ENCODE results near the gene NCKAP5L.

DNA sequence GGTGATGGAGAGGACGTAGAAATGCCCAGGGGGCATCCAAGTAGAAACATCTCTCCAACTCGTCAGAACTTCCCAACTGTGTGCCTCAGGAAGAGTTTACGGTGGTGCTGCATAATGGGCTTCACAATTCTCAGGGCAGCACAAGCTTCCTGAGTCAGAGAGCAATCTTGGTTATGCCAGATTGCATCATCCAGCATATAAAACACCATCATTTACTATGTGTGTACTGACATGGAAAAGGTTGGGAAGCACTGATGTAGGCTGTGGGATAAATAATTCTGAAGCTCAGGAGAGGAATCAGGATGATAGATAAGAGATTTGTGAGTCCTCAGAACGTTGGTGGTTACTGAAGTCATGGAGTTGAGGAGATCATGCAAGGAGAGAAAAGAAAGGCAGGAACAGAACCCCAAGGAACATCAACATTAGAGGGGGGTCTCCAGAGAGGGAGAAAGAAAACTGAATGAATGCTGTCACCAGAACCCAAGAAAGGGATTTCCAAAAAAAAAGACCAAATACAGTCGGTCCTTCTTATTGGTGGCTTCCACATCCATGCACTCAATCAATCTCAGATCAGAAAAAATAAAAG is 4.7 kb upstream of the NCKAP5L start:
- TF ChIP-seq, protein P1, sequence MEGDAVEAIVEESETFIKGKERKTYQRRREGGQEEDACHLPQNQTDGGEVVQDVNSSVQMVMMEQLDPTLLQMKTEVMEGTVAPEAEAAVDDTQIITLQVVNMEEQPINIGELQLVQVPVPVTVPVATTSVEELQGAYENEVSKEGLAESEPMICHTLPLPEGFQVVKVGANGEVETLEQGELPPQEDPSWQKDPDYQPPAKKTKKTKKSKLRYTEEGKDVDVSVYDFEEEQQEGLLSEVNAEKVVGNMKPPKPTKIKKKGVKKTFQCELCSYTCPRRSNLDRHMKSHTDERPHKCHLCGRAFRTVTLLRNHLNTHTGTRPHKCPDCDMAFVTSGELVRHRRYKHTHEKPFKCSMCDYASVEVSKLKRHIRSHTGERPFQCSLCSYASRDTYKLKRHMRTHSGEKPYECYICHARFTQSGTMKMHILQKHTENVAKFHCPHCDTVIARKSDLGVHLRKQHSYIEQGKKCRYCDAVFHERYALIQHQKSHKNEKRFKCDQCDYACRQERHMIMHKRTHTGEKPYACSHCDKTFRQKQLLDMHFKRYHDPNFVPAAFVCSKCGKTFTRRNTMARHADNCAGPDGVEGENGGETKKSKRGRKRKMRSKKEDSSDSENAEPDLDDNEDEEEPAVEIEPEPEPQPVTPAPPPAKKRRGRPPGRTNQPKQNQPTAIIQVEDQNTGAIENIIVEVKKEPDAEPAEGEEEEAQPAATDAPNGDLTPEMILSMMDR (IDR thresholded peaks at IDR 0.05), result no peak
- TF ChIP-seq EP300 (IDR thresholded peaks at IDR 0.05), result no peak
- TF ChIP-seq POLR2A (IDR thresholded peaks at IDR 0.05), result no peak

Data from tibial nerve (tissue), 4 donors.